NCI-H1105 (cell line): ENCODE data around the gene IFNA13.
A peak's percentile ranks its signal among the peaks of the same experiment; 100 is the strongest.
"Not testable (repeated sequence)": the region's sequence is repeated elsewhere in the genome, so short reads cannot be mapped to it uniquely, and the experiment has no call there.

Experiments used
- DNase-seq: peaks from one replicate; lab custom pipeline; 2025; lab: John Stamatoyannopoulos, UW

Gene IFNA13

DNA sequence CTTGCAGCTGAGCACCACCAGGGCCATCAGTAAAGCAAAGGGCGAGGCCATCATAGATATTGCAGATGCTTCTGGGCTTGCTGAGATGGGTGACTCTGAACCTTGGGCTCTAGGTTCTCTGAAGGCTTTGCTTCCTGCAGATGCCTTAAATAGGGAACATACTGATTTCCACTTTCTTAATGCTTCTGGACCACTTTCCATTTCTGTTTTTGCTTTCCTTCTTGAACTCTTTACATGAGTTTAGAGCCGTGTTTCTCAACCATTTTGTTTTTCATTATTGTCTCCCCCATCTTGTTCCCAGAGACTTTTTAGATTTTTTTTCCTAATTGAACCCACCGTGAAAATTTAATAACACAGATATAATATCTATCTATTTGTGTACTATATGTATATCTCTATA is at the start of gene IFNA13:
TSS of gene IFNA13 (minus strand) at position 101 of the 400 bp plus-strand sequence. CDS start at position 54, 47 bp downstream.
- no peak for DNase-seq

GRCh38 chr9:21415493-21416267 is 47.8 kb upstream of the IFNA13 start:
- DNase-seq = no peak

- no peak for DNase-seq
These were observed 46.5 kb upstream of the IFNA13 start for GRCh38 chr9:21414220-21414940.

DNA sequence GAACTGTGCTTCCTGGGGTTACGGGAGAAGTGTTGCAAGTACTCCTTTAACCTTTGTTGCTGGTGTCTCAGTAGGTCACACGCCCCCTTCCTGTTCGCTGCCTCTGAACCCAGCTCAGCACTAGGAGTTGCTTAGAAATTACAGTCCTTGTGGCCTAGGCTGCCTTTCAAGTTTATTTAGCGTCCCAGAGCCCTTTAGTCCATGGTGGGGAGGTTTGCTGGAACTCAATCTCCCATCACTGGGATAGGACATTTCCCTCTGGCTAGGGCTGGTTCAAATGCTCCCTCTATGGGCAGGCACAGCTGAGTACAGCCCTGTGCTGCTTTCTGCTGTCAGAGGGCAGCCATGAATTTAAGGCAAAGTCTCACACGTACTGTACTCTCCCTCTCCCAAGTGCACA is 45.8 kb upstream of the IFNA13 start:
- no peak for DNase-seq

- no peak for DNase-seq
These were observed 45.3 kb upstream of the IFNA13 start for GRCh38 chr9:21413151-21413550.

GRCh38 chr9:21412107-21412506 is 44.2 kb upstream of the IFNA13 start:
- no peak for DNase-seq

GRCh38 chr9:21408817-21409216 is 41.0 kb upstream of the IFNA13 start, which contains the start of gene IFNA8:
IFNA8 (plus strand) TSS chr9:21409117; CDS start chr9:21409177, 60 bp downstream.
- DNase-seq = no peak

- no peak for DNase-seq
These were observed 36.3 kb upstream of the IFNA13 start for GRCh38 chr9:21404146-21404545.

DNA sequence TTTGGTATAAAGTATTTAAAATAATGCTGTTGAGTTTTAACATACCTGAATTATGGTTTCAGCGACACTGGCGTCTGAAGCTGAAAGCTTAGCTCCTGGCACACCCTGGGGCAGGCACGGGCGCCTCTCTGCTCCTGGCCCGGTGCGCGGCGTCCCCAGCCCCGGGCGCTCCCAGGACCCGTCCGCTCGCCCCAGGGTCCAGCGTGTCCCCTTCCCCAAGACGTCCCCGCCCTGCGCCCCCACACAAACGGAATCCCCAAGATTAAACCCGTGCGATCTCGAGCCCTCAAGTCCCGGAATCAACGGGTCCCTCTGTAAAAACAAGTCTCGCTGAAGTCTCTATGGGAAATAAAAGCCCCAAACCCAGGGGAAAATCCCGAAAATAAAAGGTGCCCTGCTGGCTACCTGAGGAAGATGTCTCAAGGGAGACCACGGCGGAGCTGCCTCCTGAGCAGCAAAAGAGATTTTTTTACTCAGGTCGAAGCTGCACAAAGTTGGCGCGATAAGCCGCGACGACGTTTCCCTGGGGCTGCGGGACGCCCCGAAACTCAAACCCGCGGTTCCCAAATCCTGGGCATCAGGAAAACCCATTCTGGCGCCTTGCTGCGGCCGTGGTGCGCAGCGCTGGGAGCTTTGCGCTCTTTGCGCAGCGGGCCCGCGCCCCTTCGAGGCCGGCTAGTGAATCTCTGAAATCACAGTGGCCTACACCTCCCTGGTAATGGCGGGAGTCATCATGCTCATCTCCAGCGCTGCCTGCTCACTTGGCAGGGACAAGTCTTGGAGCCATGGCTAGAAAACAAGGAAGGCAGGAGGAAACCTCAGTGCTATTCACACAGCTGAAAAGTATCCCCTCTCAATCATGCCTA is 34.8 kb upstream of the IFNA13 start:
- DNase-seq = no peak

GRCh38 chr9:21399956-21400355 is 32.1 kb upstream of the IFNA13 start:
- no peak for DNase-seq

DNA sequence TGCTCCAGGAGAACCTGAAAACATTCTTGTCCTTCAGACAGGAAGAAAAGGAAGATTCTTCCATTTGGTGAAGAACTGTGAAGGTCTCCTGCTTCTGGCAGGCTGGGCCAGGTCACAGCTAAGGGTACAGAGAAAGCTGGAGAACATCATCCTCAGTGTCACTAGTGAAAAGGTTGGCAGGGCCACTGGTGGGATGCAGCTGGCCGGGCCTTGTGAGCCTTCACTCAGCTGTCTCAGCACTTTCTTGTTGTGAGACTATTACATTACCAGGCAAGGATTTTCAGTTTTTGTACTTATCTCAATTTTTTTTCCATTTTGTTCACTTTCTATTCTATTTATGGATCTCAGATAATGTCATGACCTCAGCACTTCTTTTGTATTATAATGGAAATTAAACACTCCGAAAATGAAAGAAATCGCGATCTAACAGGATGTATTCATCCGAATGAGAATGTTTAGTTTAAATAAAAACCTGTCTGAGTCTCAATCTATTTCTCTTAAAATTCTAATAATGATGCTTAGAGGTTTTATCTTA is 31.2 kb upstream of the IFNA13 start:
- DNase-seq = no peak

- peak; percentile 17 for DNase-seq
These were observed 28.2 kb upstream of the IFNA13 start for GRCh38 chr9:21395778-21396717.

DNA sequence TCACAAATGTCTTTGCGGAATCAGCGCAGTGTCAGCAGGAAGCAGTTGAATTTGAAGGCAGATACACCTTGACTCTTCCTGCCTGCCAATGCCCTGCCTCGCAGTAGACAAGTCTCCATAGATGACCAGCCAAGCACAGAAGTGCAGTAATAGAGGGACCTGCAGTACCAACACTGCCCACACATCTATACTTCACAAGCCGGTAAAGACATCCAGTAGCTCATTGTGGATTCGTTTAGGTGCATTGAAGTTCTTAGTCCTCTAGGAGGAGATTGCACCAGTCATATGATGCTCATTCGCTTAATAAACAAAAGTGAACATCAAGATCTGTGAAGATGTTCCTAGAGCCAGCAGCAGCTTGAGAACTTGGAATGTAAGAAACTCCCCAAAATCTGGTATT is 24.4 kb upstream of the IFNA13 start:
- DNase-seq = no peak

DNA sequence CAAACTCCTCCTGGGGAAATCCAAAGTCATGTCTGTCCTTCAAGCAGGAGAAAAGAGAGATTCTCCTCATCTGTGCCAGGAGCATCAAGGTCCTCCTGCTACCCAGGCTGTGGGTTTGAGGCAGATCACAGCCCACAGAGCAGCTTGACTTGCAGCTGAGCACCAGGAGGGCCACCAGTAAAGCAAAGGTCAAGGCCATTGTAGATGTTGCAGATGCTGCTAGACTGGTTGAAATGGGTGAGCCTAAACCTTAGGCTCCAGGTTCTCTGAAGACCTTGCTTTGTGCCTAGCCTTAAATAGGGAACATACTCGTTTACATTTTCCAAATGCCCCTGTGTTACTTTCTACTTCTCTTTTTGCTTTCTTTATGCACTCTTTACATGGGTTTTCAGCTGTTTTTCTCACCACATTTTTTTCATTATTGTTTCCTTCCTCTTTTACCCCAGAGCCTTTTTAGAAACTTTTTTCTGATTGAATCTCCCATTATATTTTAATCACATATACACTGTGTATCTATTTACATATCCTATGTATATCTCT is 17.3 kb upstream of the IFNA13 start, which contains the start of gene IFNA2:
TSS of gene IFNA2 (minus strand) at position 268 of the 540 bp plus-strand sequence. CDS start at position 199, 69 bp downstream.
- no peak for DNase-seq

DNA sequence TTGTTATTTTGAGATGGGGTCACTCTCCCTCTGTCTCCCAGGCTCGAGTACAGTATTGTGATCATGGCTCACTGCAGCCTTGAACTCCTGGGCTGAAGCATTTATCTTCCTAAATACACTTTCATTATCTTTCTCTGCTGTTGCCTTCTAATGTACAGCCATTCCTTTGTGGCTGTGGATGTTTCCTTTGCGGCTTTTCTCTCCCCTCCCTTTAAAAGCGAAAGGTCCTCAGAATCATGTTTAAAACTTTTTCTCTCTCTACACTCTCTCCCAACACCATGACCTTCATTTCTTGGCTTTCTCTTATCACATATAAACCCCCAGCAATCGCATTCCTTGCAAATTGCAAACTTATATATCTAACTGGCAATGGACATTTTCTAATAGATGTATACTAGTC is 15.8 kb upstream of the IFNA13 start:
- DNase-seq = no peak

- DNase-seq = no peak
These were observed 13.8 kb upstream of the IFNA13 start for GRCh38 chr9:21381448-21382339.

- not testable (repeated sequence) for DNase-seq
These were observed 3.6 kb upstream of the IFNA13 start for GRCh38 chr9:21371467-21371866.

GRCh38 chr9:21367169-21367568 is 688 bp downstream of the IFNA13 start:
- not testable (repeated sequence) for DNase-seq

DNA sequence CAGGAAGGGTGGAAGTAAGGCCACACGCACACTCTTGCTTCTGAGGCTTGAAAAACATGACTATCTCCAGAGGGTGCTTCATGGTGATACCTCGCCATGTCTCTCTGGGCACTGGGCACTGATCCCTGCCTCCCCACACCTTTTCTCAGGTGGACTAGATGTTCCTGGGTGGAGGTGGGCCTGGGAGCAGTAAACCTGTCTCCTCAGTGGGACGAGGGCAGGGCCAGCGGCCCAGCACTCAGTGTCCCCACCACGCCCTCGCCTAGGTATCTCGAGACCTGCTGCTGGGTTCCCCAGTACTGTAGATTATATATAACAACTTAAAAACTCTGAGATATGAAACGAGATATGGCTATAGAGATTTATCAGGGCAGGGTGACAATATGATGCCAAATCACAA is 5.6 kb downstream of the IFNA13 start:
- no peak for DNase-seq
